Measurements from ENCODE around the gene DDX27.

The DDX27 gene

GRCh38 chr20:49281913-49282467 lies 62.8 kb downstream of the DDX27 start:
- Mint-ChIP-seq H3K9me3 (no peaks in the 10 kb centered on the region), H3K27me3 (no peaks in the 10 kb centered on the region), H3K27ac (peak overlapping the region; percentile 100), H3K4me3 (peak overlapping the region; percentile 98), H3K36me3 (ENCODE audit: low read depth) (peaks cover 95% of the 10 kb centered on the region), H3K4me1 (ENCODE audit: low read depth) (peaks cover 66% of the 10 kb centered on the region)
- DNase-seq: no peak

GRCh38 chr20:49282584-49283171 lies 63.5 kb downstream of the DDX27 start:
- DNase-seq: peak; percentile 56
- peaks cover 73% of the 10 kb centered on the region for H3K4me1 Mint-ChIP-seq (ENCODE audit: low read depth)
- no peaks in the 10 kb centered on the region for H3K27me3 Mint-ChIP-seq
- no peaks in the 10 kb centered on the region for H3K9me3 Mint-ChIP-seq
- peaks cover 96% of the 10 kb centered on the region for H3K36me3 Mint-ChIP-seq (ENCODE audit: low read depth)
- H3K4me3 Mint-ChIP-seq: peak overlapping the region; percentile 98
- H3K27ac Mint-ChIP-seq: peak overlapping the region; percentile 100

- DNase-seq: no peak
- Mint-ChIP-seq H3K27ac (peak overlapping the region; percentile 100), H3K9me3 (no peaks in the 10 kb centered on the region), H3K27me3 (no peaks in the 10 kb centered on the region), H3K36me3 (ENCODE audit: low read depth) (peaks cover 99% of the 10 kb centered on the region), H3K4me1 (ENCODE audit: low read depth) (peaks cover 76% of the 10 kb centered on the region), H3K4me3 (peak overlapping the region; percentile 98)
Measured at GRCh38 chr20:49283176-49283702, 64.0 kb downstream of the DDX27 start.

GRCh38 chr20:49283703-49284625 lies 64.7 kb downstream of the DDX27 start:
- H3K27me3 Mint-ChIP-seq: no peaks in the 10 kb centered on the region
- DNase-seq: no peak
- H3K9me3 Mint-ChIP-seq: no peaks in the 10 kb centered on the region
- peaks cover 79% of the 10 kb centered on the region for H3K4me1 Mint-ChIP-seq (ENCODE audit: low read depth)
- peak overlapping the region; percentile 100 for H3K27ac Mint-ChIP-seq
- H3K36me3 Mint-ChIP-seq (ENCODE audit: low read depth): peaks cover 100% of the 10 kb centered on the region
- peak overlapping the region; percentile 98 for H3K4me3 Mint-ChIP-seq

- Mint-ChIP-seq H3K27ac (peak overlapping the region; percentile 100), H3K36me3 (ENCODE audit: low read depth) (peaks cover 100% of the 10 kb centered on the region), H3K4me3 (peak overlapping the region; percentile 98), H3K4me1 (ENCODE audit: low read depth) (peaks cover 80% of the 10 kb centered on the region), H3K9me3 (no peaks in the 10 kb centered on the region), H3K27me3 (no peaks in the 10 kb centered on the region)
- DNase-seq: no peak
Measured at GRCh38 chr20:49284818-49285217, 65.6 kb downstream of the DDX27 start.

- H3K36me3 Mint-ChIP-seq (ENCODE audit: low read depth): peaks cover 100% of the 10 kb centered on the region
- no peaks in the 10 kb centered on the region for H3K9me3 Mint-ChIP-seq
- H3K4me3 Mint-ChIP-seq: peak overlapping the region; percentile 98
- H3K4me1 Mint-ChIP-seq (ENCODE audit: low read depth): peaks cover 78% of the 10 kb centered on the region
- H3K27ac Mint-ChIP-seq: peak overlapping the region; percentile 100
- H3K27me3 Mint-ChIP-seq: no peaks in the 10 kb centered on the region
- DNase-seq: no peak
Measured at GRCh38 chr20:49285233-49285668, 66.0 kb downstream of the DDX27 start.

GRCh38 chr20:49285813-49286494 lies 66.7 kb downstream of the DDX27 start:
- peak overlapping the region; percentile 98 for H3K4me3 Mint-ChIP-seq

GRCh38 chr20:49286689-49287551 lies 67.7 kb downstream of the DDX27 start:
- peak overlapping the region; percentile 98 for H3K4me3 Mint-ChIP-seq
- H3K27me3 Mint-ChIP-seq: no peaks in the 10 kb centered on the region
- no peak for DNase-seq
- no peaks in the 10 kb centered on the region for H3K9me3 Mint-ChIP-seq
- peaks cover 65% of the 10 kb centered on the region for H3K4me1 Mint-ChIP-seq (ENCODE audit: low read depth)
- H3K36me3 Mint-ChIP-seq (ENCODE audit: low read depth): peaks cover 100% of the 10 kb centered on the region
- peak overlapping the region; percentile 100 for H3K27ac Mint-ChIP-seq

More at GRCh38 chr20:49285813-49286494, 66.7 kb downstream of the DDX27 start:
- peaks cover 100% of the 10 kb centered on the region for H3K36me3 Mint-ChIP-seq (ENCODE audit: low read depth)
- DNase-seq: no peak
- no peaks in the 10 kb centered on the region for H3K27me3 Mint-ChIP-seq
- peaks cover 75% of the 10 kb centered on the region for H3K4me1 Mint-ChIP-seq (ENCODE audit: low read depth)
- H3K9me3 Mint-ChIP-seq: no peaks in the 10 kb centered on the region
- peak overlapping the region; percentile 100 for H3K27ac Mint-ChIP-seq

- Mint-ChIP-seq H3K27me3 (no peaks in the 10 kb centered on the region), H3K4me3 (peak overlapping the region; percentile 98), H3K36me3 (ENCODE audit: low read depth) (peaks cover 100% of the 10 kb centered on the region), H3K9me3 (no peaks in the 10 kb centered on the region), H3K4me1 (ENCODE audit: low read depth) (peaks cover 57% of the 10 kb centered on the region), H3K27ac (peak overlapping the region; percentile 100)
- no peak for DNase-seq
Measured at GRCh38 chr20:49287555-49288249, 68.5 kb downstream of the DDX27 start.

- H3K4me1 Mint-ChIP-seq (ENCODE audit: low read depth): peaks cover 51% of the 10 kb centered on the region
- no peaks in the 10 kb centered on the region for H3K9me3 Mint-ChIP-seq
- H3K36me3 Mint-ChIP-seq (ENCODE audit: low read depth): peaks cover 100% of the 10 kb centered on the region
- H3K27me3 Mint-ChIP-seq: no peaks in the 10 kb centered on the region
- peak overlapping the region; percentile 98 for H3K4me3 Mint-ChIP-seq
- peak overlapping the region; percentile 100 for H3K27ac Mint-ChIP-seq
- no peak for DNase-seq
Measured at GRCh38 chr20:49288250-49288751, 69.1 kb downstream of the DDX27 start.

GRCh38 chr20:49288784-49289696 lies 69.8 kb downstream of the DDX27 start:
- H3K27ac Mint-ChIP-seq: peak overlapping the region; percentile 100
- DNase-seq: no peak
- H3K4me1 Mint-ChIP-seq (ENCODE audit: low read depth): peaks cover 44% of the 10 kb centered on the region
- H3K9me3 Mint-ChIP-seq: no peaks in the 10 kb centered on the region
- peak overlapping the region; percentile 11 for H3K4me3 Mint-ChIP-seq
- H3K36me3 Mint-ChIP-seq (ENCODE audit: low read depth): peaks cover 100% of the 10 kb centered on the region
- H3K27me3 Mint-ChIP-seq: no peaks in the 10 kb centered on the region

GRCh38 chr20:49290608-49291191 lies 71.5 kb downstream of the DDX27 start:
- Mint-ChIP-seq H3K27ac (peak overlapping the region; percentile 100), H3K9me3 (no peaks in the 10 kb centered on the region), H3K36me3 (ENCODE audit: low read depth) (peaks cover 93% of the 10 kb centered on the region), H3K4me3 (no peak overlapping the region), H3K27me3 (no peaks in the 10 kb centered on the region), H3K4me1 (ENCODE audit: low read depth) (peaks cover 29% of the 10 kb centered on the region)
- no peak for DNase-seq
